Breast epithelium (tissue), 4 donors: ENCODE results near the gene CTXN1. TPM values are rescaled to one million over a fixed set of nuclear protein-coding genes. Genes with fewer than 3 reads are reported as not detected.

Experiments used
- DNase-seq, 2 donors: peaks; one replicate each; pipeline ENCODE4 v3.0.0-alpha.2; 2019; ENCODE audit warnings: low spot score in 2 of 2
- H3K27ac ChIP-seq, 2 donors: fragments of 200-600 bp; sonication (generic) in 1 of 2; one replicate each; pipeline ENCODE4 v1.5.1; 2016 to 2019; ENCODE audit warnings: mild to moderate bottlenecking in 1 of 2
- H3K27me3 ChIP-seq, 2 donors: fragments of 200-600 bp; sonication (generic) in 1 of 2; one replicate each; pipeline versions ENCODE4 v1.5.1 to v1.6.0; 2017 to 2019; ENCODE audit warnings: control low read depth in 1 of 2, mild to moderate bottlenecking in 1 of 2
- H3K36me3 ChIP-seq: fragments of 200-600 bp; one replicate; pipeline ENCODE4 v1.5.1; 2019
- H3K4me1 ChIP-seq, 2 donors: fragments of 200-600 bp; sonication (generic); one replicate each; pipeline ENCODE4 v1.5.1; 2016 to 2019; ENCODE audit warnings: control low read depth in 1 of 2
- H3K4me3 ChIP-seq, 3 donors: fragments of 200-600 bp; sonication (generic); 1 replicate in 2 of 3; 2 replicates in 1 of 3; pipeline ENCODE4 v1.5.1; 2016 to 2019; ENCODE audit warnings: mild to moderate bottlenecking in 3 of 3, moderate library complexity in 2 of 3
- H3K9me3 ChIP-seq, 2 donors: fragments of 200-600 bp; sonication (generic) in 1 of 2; one replicate each; pipeline ENCODE4 v1.5.1; 2016 to 2019; ENCODE audit warnings: control low read depth in 1 of 2
- POLR2A ChIP-seq: fragments of 450-650 bp; IDR thresholded peaks from one replicate; pipeline ENCODE4 v1.6.1; 2016; ENCODE audit warnings: antibody characterized with exemption, mild to moderate bottlenecking, moderate library complexity
- POLR2AphosphoS5 ChIP-seq, 3 donors: sonication (generic); formaldehyde crosslinking; IDR thresholded peaks; one replicate each; pipeline ENCODE4 v1.6.1; 2017; ENCODE audit warnings: antibody characterized with exemption in 3 of 3
- intact Hi-C: fragments of 100-400 bp; cut with DNase I; formaldehyde crosslinking; loops from one replicate; pipeline ENCODE4 v1.15.1; 2023; ENCODE audit warnings: low total_unique reads
- total RNA-seq, 3 donors: library from RNA; depleted of rRNA; stranded (reverse); fragments of >200 nt; gene quantifications; one replicate each; pipeline ENCODE4 v1.1.0, GENCODE V29; 2016
- TF ChIP-seq, protein P1 (sequence below), 3 donors: fragments of 450-650 bp; IDR thresholded peaks; one replicate each; pipeline ENCODE4 v1.5.1; 2016 to 2017; ENCODE audit warnings: antibody characterized with exemption in 3 of 3, mild to moderate bottlenecking in 3 of 3, moderate library complexity in 3 of 3

The CTXN1 gene
- total RNA-seq, 3 donors from 2014 or later, result 0.32 to 9.5 (median 5.6) TPM

DNA sequence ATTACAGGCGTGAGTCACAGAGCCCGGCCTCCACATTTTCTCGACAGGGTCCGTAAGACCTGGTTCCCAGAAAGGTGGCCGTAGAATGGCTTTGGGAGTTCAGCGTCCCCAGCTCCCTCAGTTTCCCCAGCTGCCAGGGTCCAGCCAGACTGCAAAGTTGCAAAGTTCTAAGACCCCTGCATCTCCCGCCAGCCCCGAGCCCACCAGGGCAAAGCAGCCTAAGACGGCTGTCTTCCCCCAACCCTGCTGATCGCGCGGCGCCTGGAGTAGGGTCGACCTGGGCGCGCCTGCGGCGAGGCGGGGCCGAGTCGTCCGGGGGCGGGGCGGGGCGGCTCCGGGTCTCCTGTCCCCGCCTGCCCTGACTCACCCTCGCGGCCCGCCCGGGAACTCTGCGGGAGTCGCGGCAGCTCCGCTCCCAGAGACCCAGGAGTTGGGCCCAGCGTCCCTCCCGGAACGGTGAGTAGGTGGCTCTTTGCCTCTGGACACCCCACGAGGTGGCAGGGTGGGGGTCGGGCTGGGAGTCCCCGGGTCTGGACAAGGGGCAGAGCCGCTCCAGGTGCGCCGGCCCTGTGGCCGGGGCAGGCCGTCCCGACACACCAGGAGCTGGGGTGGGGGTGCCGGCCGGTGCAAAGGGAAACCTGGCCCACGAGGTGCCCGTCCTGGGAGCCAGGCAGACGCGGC, 37.6 kb downstream of the CTXN1 start, which contains the start of gene LRRC8E:
LRRC8E (plus strand) TSS at position 366 of the 681 bp plus-strand sequence. CDS start 7,094 bp downstream, outside the sequence.
- peak within 1 kb of the TSS; percentile 71 to 84 for H3K27ac ChIP-seq

DNA sequence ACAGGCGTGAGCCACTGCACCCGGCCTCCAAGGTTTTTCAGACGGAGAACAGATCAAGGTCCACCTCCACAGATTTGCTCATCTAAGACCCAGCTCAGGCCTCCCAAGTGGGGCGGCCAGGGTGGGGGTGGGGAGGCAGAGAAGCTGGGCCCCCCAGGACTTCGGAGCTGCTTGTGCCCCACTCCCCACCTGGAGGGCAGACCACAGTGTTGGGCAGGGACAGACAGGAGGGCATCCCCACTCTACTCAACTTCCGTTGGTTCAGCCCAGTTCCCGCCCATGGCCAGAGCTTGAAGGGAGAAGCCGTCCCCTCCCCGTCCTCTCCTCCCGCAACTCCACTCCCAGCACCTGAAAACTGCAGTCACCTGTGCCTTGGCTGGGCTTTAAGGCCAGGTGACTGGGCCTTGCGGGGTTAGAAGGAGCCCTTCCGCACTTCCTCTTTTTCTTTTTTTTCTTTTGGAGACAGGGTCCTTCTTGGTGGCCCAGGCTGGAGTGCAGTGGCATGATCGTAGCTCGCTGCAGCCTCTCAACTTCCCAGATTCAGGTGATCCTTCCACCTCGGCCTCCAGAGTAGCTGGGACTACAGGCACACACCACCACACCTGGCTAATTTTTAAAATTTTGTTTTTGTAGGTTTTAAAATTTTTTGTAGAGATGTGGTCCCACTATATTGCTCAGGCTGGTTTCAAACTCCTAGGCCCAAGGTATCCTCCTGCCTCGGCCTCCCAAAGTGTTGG, 38.4 kb downstream of the CTXN1 start:
- H3K4me3 ChIP-seq, result peak overlapping the region in 2 of 3 donors; percentile 64 to 79
- no peak for TF ChIP-seq POLR2AphosphoS5 (IDR thresholded peaks at IDR 0.05)
- TF ChIP-seq, protein P1, sequence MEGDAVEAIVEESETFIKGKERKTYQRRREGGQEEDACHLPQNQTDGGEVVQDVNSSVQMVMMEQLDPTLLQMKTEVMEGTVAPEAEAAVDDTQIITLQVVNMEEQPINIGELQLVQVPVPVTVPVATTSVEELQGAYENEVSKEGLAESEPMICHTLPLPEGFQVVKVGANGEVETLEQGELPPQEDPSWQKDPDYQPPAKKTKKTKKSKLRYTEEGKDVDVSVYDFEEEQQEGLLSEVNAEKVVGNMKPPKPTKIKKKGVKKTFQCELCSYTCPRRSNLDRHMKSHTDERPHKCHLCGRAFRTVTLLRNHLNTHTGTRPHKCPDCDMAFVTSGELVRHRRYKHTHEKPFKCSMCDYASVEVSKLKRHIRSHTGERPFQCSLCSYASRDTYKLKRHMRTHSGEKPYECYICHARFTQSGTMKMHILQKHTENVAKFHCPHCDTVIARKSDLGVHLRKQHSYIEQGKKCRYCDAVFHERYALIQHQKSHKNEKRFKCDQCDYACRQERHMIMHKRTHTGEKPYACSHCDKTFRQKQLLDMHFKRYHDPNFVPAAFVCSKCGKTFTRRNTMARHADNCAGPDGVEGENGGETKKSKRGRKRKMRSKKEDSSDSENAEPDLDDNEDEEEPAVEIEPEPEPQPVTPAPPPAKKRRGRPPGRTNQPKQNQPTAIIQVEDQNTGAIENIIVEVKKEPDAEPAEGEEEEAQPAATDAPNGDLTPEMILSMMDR (IDR thresholded peaks at IDR 0.05), result no peak
- TF ChIP-seq POLR2A, result no peak
- no peaks in the 10 kb centered on the region for H3K9me3 ChIP-seq
- no peaks in the 10 kb centered on the region for H3K36me3 ChIP-seq
- no peak for DNase-seq
- no peak overlapping the region for H3K27ac ChIP-seq
- peaks cover 0 to 2% of the 10 kb centered on the region in 2 donors for H3K4me1 ChIP-seq
- intact Hi-C loops, result no loop called here
- H3K27me3 ChIP-seq, result no peaks in the 10 kb centered on the region

More for the DNA sequence above, 37.6 kb downstream of the CTXN1 start, which contains the start of gene LRRC8E:
- DNase-seq, result peak in 1 of 2 donors; percentile 74
- TF ChIP-seq POLR2A, result no peak
- peak in 1 of 3 donors; percentile 51 for TF ChIP-seq POLR2AphosphoS5 (IDR thresholded peaks at IDR 0.05)
- TF ChIP-seq, protein P1 (IDR thresholded peaks at IDR 0.05), result no peak
- Histone ChIP-seq H3K27me3 (no peaks in the 10 kb centered on the region), H3K9me3 (no peaks in the 10 kb centered on the region), H3K36me3 (no peaks in the 10 kb centered on the region), H3K4me3 (peak within 1 kb of the TSS; percentile 44 to 79 (median 64)), H3K4me1 (peaks cover 0 to 2% of the 10 kb centered on the region in 2 donors)
- intact Hi-C loops, result no loop called here

DNA sequence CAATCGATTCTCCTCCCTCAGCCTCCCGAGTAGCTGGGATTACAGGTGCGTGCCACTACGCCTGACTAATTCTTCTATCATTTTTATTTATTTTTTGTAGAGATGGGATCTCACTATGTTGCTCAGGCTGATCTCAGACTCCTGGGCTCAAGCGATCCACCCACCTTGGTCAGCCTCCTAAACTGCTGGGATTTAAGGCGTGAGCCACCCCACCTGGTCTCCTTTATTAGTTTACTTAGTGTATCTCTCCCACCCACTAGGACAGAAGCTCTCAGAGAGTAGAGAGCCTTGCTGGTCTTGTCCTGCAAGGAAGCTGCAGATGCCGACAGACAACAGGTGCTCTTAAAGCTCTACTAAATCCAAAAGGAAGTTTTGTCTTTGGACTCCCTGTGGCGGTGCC, 40.1 kb downstream of the CTXN1 start:
- Histone ChIP-seq H3K27me3 (no peaks in the 10 kb centered on the region), H3K9me3 (no peaks in the 10 kb centered on the region), H3K4me1 (peaks cover 0 to 2% of the 10 kb centered on the region in 2 donors), H3K27ac (no peak overlapping the region), H3K36me3 (no peaks in the 10 kb centered on the region), H3K4me3 (no peak overlapping the region)
- DNase-seq, result no peak
- intact Hi-C loops, result no loop called here
- TF ChIP-seq POLR2A (no peak), POLR2AphosphoS5 (IDR thresholded peaks at IDR 0.05) (no peak)
- TF ChIP-seq, protein P1 (IDR thresholded peaks at IDR 0.05), result no peak

DNA sequence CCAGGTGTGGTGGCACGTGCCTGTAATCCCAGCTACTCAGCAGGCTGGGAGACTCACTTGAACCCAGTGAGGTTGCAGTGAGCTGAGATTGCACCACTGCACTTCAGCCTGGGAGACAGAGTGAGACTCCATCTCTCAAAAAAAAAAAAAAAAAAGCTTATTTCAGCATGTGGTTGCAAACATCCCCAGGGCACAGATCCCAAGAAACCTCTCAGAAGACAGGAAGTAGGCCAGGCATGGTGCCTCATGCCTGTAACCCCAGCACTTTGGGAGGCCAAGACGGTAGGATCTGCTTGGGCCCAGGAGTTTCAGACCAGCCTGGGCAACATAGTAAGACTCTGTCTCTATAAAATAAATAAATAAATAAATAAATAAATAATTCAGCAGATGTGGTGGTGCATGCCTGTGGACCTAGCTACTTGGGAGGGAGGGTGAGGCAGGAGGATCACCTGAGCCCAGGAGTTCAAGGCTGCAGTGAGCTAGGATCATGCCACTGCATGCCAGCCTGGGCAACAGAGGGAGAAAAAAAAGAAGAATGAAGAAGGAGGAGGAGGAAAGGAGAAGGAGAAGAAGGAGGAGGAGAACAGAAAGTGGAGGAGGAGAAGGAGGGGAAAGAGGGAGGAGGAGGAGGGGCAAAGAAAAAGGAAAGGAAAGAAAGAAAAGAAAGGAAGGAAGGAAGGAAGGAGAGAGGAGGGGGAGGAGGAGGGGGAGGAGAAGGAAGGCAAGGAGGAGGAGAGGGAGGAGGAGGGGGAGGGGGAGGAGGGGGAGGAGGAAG, 42.0 kb downstream of the CTXN1 start:
- no peak for DNase-seq
- intact Hi-C loops, result no loop called here
- no peaks in the 10 kb centered on the region for H3K9me3 ChIP-seq
- H3K36me3 ChIP-seq, result no peaks in the 10 kb centered on the region
- no peak overlapping the region for H3K4me3 ChIP-seq
- H3K27me3 ChIP-seq, result no peaks in the 10 kb centered on the region
- peaks cover 0 to 2% of the 10 kb centered on the region in 2 donors for H3K4me1 ChIP-seq
- TF ChIP-seq, protein P1 (IDR thresholded peaks at IDR 0.05), result no peak
- TF ChIP-seq POLR2A, result no peak
- no peak for TF ChIP-seq POLR2AphosphoS5 (IDR thresholded peaks at IDR 0.05)
- H3K27ac ChIP-seq, result no peak overlapping the region
